Subcutaneous adipose tissue (tissue), 4 donors: ENCODE results near the gene SEPTIN12. TPM values are rescaled to one million over a fixed set of nuclear protein-coding genes. Genes with fewer than 3 reads are reported as not detected.

Experiments
- small RNA-seq: library from RNA; depleted of rRNA; stranded (forward); fragments of <200 nt; gene quantifications from one replicate; pipeline ENCODE3, GENCODE V24; 2016
- total RNA-seq, 4 donors: library from RNA; depleted of rRNA; stranded (reverse); fragments of >200 nt; gene quantifications; one replicate each; pipeline ENCODE4 v1.1.0, GENCODE V29; 2016
- TF ChIP-seq, protein P1 (sequence below): fragments of 450-650 bp; IDR thresholded peaks from one replicate; pipeline ENCODE4 v1.5.1; 2016; ENCODE audit warnings: low read depth, mild to moderate bottlenecking, control low read depth, antibody characterized with exemption, moderate library complexity

Gene SEPTIN12
- total RNA-seq, 4 donors from 2014 or later, result not detected

DNA sequence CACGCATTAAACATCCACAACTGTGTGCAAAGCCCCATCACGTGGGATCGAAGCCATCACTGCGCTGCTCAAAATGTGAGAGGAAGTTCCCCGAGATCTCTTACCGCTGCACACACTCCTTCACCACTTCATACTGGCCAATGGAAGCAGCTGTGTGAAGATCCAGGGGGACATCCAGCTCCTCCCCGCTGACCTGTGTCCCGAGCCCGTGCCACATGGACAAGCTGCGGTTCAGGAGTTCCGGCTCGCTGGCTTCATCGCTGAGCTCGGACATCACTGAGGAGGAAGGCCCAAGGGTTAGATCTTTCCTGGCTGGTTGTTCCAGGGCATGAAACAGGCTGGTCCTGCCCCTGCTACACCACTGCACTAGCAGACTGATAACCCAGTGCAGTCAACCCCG, 58.3 kb downstream of the SEPTIN12 start:
- TF ChIP-seq, protein P1, sequence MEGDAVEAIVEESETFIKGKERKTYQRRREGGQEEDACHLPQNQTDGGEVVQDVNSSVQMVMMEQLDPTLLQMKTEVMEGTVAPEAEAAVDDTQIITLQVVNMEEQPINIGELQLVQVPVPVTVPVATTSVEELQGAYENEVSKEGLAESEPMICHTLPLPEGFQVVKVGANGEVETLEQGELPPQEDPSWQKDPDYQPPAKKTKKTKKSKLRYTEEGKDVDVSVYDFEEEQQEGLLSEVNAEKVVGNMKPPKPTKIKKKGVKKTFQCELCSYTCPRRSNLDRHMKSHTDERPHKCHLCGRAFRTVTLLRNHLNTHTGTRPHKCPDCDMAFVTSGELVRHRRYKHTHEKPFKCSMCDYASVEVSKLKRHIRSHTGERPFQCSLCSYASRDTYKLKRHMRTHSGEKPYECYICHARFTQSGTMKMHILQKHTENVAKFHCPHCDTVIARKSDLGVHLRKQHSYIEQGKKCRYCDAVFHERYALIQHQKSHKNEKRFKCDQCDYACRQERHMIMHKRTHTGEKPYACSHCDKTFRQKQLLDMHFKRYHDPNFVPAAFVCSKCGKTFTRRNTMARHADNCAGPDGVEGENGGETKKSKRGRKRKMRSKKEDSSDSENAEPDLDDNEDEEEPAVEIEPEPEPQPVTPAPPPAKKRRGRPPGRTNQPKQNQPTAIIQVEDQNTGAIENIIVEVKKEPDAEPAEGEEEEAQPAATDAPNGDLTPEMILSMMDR, result no peak

DNA sequence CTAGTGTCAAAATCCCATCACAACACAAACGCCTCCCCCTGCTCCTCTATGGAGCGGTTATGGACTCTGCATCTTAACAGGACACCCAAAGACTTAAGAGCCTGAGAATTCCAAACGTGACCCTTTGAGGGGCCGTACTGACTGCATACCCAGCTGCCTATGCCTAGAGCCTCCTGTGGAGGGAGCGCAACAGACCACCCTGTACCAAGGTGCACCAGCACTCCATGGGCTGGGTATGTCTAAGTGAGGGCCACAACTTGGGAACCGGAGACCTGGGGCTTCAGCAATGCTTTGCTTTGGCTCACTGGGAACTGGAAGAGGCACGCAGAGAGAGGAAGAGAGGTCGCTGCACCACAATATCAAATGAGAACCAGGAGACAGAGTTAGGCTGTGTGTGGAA, 59.5 kb downstream of the SEPTIN12 start:
- TF ChIP-seq, protein P1, result no peak

Small RNA genes lying within 50 kb of the gene (small RNA-seq; reads per million reads assigned to genes)
- gene RF00017, result not detected

Other genes with a start within 250 kb of the SEPTIN12 start
- gene CDIP1, start 249.6 kb downstream of the SEPTIN12 start, total RNA-seq, result 10 to 100 TPM in 1 of 4 donors, 1 to 10 TPM in 3; 7.3 to 18.3 (median 8.6) TPM
- gene C16orf96, start 232.0 kb downstream of the SEPTIN12 start, total RNA-seq, result 1 to 10 TPM in 1 of 4 donors, not detected in 3; 1.1 TPM
- gene UBALD1, start 173.5 kb downstream of the SEPTIN12 start, total RNA-seq, result 1 to 10 TPM; 1.7 to 7.0 (median 4.2) TPM
- 10 to 100 TPM; 21.2 to 44.5 (median 25.2) TPM for gene MGRN1, start 163.5 kb downstream of the SEPTIN12 start, total RNA-seq
- 10 to 100 TPM; 11.7 to 38.8 (median 16.7) TPM for gene NUDT16L1, start 94.8 kb downstream of the SEPTIN12 start, total RNA-seq
- 10 to 100 TPM in 3 of 4 donors, 1 to 10 TPM in 1; 9.3 to 21.5 (median 13.2) TPM for gene ANKS3, start 54.1 kb downstream of the SEPTIN12 start, total RNA-seq
- 1 to 10 TPM in 2 of 4 donors, under 1 TPM in 2; 0.44 to 1.6 (median 0.91) TPM for gene DNAAF8, start 53.8 kb downstream of the SEPTIN12 start, total RNA-seq
- 10 to 100 TPM in 1 of 4 donors, 1 to 10 TPM in 3; 3.8 to 11.7 (median 8.2) TPM for gene ZNF500, start 21.2 kb downstream of the SEPTIN12 start, total RNA-seq
- gene SMIM22, start 7.0 kb upstream of the SEPTIN12 start, total RNA-seq, result not detected
- gene ROGDI, start 14.3 kb upstream of the SEPTIN12 start, total RNA-seq, result 1 to 10 TPM; 4.2 to 8.8 (median 5.5) TPM
- gene GLYR1, start 58.9 kb upstream of the SEPTIN12 start, total RNA-seq, result 10 to 100 TPM; 38.8 to 64.7 (median 41.5) TPM
- gene UBN1, start 59.1 kb upstream of the SEPTIN12 start, total RNA-seq, result 10 to 100 TPM; 21.1 to 48.2 (median 37.2) TPM
- 100 to 1,000 TPM in 2 of 4 donors, 10 to 100 TPM in 2; 67.5 to 239 (median 111) TPM for gene PPL, start 148.8 kb upstream of the SEPTIN12 start, total RNA-seq
- under 1 TPM; 0.33 to 0.68 (median 0.61) TPM for gene SEC14L5, start 170.0 kb upstream of the SEPTIN12 start, total RNA-seq
- 10 to 100 TPM in 3 of 4 donors, 1 to 10 TPM in 1; 5.9 to 37.9 (median 30.1) TPM for gene NAGPA, start 245.6 kb upstream of the SEPTIN12 start, total RNA-seq